K562 (cell line): ENCODE results near the gene FNDC11.

ENCODE experiments used
- CBX3 ChIP-seq, 2 experiments: IDR thresholded peaks; 1 replicate in 1 of 2; 2 replicates in 1 of 2; pipeline ENCODE4 v1.6.1; 2012; ENCODE audit warnings: inconsistent platforms in 2 of 2, low read length in 2 of 2, borderline replicate concordance in 1 of 2, control low read depth in 1 of 2
- EP300 ChIP-seq: IDR thresholded peaks from 2 replicates; pipeline ENCODE4 v1.6.1; 2012; ENCODE audit warnings: low read length, improper control_type of control experiment
- FOXJ3 ChIP-seq: sonication (generic); formaldehyde crosslinking; IDR thresholded peaks from 2 replicates; pipeline ENCODE4 v1.4.0; 2020; ENCODE audit warnings: mild to moderate bottlenecking, missing genetic modification reagents
- IFI16 ChIP-seq: fragments of 250-450 bp; sonication (Bioruptor Pico); IDR thresholded peaks from 2 replicates; pipeline ENCODE4 v2.1.2; 2022; ENCODE audit warnings: mild to moderate bottlenecking, inconsistent platforms
- LARP7 ChIP-seq: fragments of 450-650 bp; IDR thresholded peaks from 2 replicates; pipeline ENCODE4 v1.6.1; 2016
- MEF2D ChIP-seq: conservative IDR thresholded peaks from 2 replicates; pipeline ENCODE4 v1.6.1; 2016; ENCODE audit warnings: low read depth, missing genetic modification characterization, missing compliant biosample characterization
- RFX5 ChIP-seq: IDR thresholded peaks from 2 replicates; pipeline ENCODE4 v1.6.1; 2011; ENCODE audit warnings: low read depth, mild to moderate bottlenecking, improper control_type of control experiment, low read length
- SMARCB1 ChIP-seq: IDR thresholded peaks from 2 replicates; pipeline ENCODE4 v1.6.1; 2011; ENCODE audit warnings: improper control_type of control experiment, low read depth; ENCODE audit not compliant: insufficient read length
- ZNF311 ChIP-seq: fragments of 250-450 bp; sonication (Bioruptor Pico); IDR thresholded peaks from 2 replicates; pipeline ENCODE4 v1.4.0; 2020; ENCODE audit warnings: mild to moderate bottlenecking, moderate library complexity
- ZNF431 ChIP-seq: sonication (generic); formaldehyde crosslinking; IDR thresholded peaks from 2 replicates; pipeline ENCODE4 v1.8.0; 2022; ENCODE audit warnings: mild to moderate bottlenecking, missing genetic modification reagents
- TF ChIP-seq, protein P1 (sequence below): fragments of 450-650 bp; IDR thresholded peaks from 2 replicates; pipeline ENCODE4 v1.6.1; 2016; ENCODE audit warnings: low read depth
- TF ChIP-seq, protein P2 (sequence below): sonication (generic); formaldehyde crosslinking; IDR thresholded peaks from 2 replicates; pipeline ENCODE4 v1.5.0; 2020; ENCODE audit warnings: missing genetic modification reagents
- TF ChIP-seq, protein P3 (sequence below), 3 experiments: IDR thresholded peaks in 2 of 3; conservative IDR thresholded peaks in 1 of 3; 2 replicates each; pipeline ENCODE4 v1.5.1; 2011 to 2012; ENCODE audit warnings: low read length in 3 of 3, mild to moderate bottlenecking in 3 of 3, control low read depth in 2 of 3, improper control_type of control experiment in 1 of 3, inconsistent platforms in 1 of 3, low read depth in 1 of 3, mixed read lengths in 1 of 3, moderate library complexity in 1 of 3; ENCODE audit not compliant: insufficient read depth in 2 of 3

DNA sequence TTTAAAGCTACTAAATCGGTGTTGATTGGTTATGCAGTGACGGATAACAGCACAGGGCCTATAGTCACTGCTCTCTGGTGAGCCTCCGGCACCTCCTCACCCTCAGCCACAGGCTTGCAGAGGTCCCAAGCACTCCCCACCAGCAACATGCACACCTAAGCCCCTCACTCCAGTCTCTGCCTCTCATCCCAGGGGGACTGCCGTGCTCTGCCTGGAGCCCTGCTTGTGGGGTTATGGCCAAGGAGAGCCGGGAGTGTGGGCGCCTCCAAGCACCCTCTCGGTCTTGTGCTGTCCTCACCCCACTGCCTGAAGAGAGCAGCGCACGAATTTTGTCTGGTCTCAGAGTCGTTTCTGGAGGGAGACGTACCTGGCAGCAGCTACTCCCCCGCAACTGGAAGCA is 48.2 kb upstream of the FNDC11 start:
- TF ChIP-seq, protein P1, sequence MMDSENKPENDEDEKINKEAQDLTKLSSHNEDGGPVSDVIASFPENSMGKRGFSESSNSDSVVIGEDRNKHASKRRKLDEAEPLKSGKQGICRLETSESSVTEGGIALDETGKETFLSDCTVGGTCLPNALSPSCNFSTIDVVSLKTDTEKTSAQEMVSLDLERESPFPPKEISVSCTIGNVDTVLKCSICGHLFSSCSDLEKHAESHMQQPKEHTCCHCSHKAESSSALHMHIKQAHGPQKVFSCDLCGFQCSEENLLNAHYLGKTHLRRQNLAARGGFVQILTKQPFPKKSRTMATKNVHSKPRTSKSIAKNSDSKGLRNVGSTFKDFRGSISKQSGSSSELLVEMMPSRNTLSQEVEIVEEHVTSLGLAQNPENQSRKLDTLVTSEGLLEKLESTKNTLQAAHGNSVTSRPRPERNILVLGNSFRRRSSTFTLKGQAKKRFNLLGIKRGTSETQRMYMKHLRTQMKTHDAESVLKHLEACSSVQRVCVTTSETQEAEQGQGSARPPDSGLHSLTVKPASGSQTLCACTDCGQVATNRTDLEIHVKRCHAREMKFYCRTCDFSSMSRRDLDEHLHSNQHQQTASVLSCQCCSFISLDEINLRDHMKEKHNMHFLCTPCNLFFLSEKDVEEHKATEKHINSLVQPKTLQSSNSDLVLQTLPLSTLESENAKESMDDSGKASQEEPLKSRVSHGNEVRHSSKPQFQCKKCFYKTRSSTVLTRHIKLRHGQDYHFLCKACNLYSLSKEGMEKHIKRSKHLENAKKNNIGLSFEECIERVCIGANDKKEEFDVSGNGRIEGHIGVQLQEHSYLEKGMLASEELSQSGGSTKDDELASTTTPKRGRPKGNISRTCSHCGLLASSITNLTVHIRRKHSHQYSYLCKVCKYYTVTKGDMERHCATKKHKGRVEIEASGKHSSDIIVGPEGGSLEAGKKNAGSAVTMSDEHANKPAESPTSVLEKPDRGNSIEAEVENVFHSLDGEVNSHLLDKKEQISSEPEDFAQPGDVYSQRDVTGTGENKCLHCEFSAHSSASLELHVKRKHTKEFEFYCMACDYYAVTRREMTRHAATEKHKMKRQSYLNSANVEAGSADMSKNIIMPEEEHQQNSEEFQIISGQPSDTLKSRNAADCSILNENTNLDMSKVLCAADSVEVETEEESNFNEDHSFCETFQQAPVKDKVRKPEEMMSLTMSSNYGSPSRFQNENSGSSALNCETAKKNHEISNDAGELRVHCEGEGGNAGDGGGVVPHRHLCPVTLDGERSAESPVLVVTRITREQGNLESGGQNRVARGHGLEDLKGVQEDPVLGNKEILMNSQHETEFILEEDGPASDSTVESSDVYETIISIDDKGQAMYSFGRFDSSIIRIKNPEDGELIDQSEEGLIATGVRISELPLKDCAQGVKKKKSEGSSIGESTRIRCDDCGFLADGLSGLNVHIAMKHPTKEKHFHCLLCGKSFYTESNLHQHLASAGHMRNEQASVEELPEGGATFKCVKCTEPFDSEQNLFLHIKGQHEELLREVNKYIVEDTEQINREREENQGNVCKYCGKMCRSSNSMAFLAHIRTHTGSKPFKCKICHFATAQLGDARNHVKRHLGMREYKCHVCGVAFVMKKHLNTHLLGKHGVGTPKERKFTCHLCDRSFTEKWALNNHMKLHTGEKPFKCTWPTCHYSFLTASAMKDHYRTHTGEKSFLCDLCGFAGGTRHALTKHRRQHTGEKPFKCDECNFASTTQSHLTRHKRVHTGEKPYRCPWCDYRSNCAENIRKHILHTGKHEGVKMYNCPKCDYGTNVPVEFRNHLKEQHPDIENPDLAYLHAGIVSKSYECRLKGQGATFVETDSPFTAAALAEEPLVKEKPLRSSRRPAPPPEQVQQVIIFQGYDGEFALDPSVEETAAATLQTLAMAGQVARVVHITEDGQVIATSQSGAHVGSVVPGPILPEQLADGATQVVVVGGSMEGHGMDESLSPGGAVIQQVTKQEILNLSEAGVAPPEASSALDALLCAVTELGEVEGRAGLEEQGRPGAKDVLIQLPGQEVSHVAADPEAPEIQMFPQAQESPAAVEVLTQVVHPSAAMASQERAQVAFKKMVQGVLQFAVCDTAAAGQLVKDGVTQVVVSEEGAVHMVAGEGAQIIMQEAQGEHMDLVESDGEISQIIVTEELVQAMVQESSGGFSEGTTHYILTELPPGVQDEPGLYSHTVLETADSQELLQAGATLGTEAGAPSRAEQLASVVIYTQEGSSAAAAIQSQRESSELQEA = no peak
- no peak for TF ChIP-seq ZNF431 (CRISPR knock-in tag)
- TF ChIP-seq, protein P2, sequence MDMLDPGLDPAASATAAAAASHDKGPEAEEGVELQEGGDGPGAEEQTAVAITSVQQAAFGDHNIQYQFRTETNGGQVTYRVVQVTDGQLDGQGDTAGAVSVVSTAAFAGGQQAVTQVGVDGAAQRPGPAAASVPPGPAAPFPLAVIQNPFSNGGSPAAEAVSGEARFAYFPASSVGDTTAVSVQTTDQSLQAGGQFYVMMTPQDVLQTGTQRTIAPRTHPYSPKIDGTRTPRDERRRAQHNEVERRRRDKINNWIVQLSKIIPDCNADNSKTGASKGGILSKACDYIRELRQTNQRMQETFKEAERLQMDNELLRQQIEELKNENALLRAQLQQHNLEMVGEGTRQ (CRISPR knock-in tag) = no peak
- TF ChIP-seq LARP7 = no peak
- no peak for TF ChIP-seq CBX3 (IDR thresholded peaks at IDR 0.05; ENCODE audit: borderline replicate concordance in 1 of 2, low read length in 2 of 2)
- TF ChIP-seq, protein P3, sequence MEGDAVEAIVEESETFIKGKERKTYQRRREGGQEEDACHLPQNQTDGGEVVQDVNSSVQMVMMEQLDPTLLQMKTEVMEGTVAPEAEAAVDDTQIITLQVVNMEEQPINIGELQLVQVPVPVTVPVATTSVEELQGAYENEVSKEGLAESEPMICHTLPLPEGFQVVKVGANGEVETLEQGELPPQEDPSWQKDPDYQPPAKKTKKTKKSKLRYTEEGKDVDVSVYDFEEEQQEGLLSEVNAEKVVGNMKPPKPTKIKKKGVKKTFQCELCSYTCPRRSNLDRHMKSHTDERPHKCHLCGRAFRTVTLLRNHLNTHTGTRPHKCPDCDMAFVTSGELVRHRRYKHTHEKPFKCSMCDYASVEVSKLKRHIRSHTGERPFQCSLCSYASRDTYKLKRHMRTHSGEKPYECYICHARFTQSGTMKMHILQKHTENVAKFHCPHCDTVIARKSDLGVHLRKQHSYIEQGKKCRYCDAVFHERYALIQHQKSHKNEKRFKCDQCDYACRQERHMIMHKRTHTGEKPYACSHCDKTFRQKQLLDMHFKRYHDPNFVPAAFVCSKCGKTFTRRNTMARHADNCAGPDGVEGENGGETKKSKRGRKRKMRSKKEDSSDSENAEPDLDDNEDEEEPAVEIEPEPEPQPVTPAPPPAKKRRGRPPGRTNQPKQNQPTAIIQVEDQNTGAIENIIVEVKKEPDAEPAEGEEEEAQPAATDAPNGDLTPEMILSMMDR (IDR thresholded peaks at IDR 0.05 in 2 of 3, conservative IDR thresholded peaks at IDR 0.05 in 1 of 3; ENCODE audit: insufficient read depth in 2 of 3, low read depth in 1 of 3, low read length in 3 of 3) = no peak
- no peak for TF ChIP-seq FOXJ3 (CRISPR knock-in tag)
- TF ChIP-seq ZNF311 = no peak
- no peak for TF ChIP-seq EP300
- no peak for TF ChIP-seq SMARCB1
- no peak for TF ChIP-seq MEF2D (tag)
- TF ChIP-seq RFX5 = no peak
- no peak for TF ChIP-seq IFI16
